ENCODE measurements around the gene ITPR1.

The ITPR1 gene

DNA sequence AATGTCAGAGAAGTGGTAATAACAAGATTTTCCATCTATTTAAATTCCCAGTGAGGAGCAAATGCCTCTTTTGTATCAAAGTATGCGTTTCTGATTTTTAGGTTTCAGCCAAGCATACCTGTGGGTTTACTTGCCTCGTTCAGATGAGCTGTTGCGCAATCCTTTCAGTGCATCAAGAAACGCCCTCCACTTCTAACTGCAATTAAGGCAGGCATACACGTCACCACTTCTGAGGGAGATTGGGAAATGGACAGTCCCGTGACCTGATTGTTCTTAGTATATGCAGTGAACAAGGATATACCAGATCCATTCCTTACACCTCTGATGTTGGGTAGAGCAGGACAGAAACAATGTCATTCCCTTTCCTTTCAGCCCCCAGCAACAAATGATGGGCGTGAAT is 219.0 kb downstream of the ITPR1 start:
- DNase-seq = no peak

- no peak for DNase-seq
Measured at GRCh38 chr3:4714045-4714444, 220.9 kb downstream of the ITPR1 start.

DNA sequence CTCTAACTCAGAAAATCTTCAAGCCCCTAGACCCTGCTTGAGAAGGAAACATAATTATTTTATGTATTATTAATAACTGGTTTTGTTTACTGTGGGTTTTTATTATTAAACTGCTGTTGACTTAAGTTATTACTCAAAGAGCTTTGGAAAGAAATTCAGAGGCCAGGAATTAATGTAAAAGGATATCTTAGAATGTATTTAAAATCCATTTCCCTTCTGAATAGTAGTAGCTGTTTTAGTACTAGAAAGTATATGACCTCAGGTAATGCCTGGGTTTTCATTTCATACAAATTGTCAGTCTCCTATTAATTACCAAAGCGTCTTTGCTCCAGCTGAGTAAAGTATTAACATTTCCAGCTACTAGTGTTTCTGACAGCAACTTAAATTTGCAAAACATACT is 223.1 kb downstream of the ITPR1 start:
- no peak for DNase-seq

GRCh38 chr3:4716706-4717362 is 223.7 kb downstream of the ITPR1 start:
- no peak for DNase-seq

- no peak for DNase-seq
Measured at GRCh38 chr3:4717363-4717740, 224.2 kb downstream of the ITPR1 start.

DNA sequence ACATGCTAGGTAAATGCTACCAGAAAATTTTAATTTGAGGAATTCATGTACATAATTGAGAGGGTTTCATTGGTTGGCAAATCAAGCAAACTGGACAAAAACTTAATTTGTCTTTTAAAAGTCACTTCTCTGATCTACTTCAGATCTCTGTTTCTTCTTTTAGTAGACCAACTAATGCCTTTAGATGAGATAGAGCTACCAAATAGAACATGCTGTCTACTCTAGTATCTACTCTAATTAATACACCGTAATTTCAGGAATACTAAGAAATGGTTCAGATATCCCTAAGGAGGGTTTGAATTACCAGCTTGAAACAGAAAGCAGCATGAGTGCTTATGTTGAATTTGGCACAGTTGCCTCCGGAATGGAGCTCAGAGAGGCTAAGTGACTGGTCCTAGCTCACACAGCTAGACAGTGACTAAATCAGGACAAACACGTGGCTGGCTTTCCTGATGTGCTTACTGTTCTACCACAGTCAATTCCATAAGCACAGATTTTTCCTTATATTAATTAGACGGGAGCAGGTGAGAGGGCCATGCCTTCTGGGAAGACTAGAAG is 225.1 kb downstream of the ITPR1 start:
- DNase-seq = no peak

DNA sequence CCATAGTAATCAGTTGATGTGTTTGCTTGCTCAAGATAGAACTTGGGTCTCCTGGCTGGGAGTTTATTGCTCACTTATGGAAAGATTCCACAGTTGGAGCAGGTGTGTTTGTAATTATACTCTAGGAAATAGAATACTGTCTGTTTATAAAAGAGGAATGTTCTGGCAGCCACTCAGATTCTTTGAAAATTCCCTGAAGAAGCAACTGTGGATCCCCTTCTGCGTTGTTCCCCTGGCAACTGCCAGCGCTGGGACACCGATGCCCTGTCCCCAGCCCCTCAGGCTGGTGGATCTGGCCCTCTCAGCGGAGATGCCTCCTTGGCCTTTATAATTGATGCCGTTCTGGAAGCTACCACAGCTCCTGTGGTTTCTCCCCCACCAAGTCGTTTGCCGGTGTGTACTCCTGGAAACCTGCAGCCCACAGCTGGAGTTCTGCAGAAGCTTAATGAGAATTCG is 225.9 kb downstream of the ITPR1 start:
- DNase-seq = no peak

GRCh38 chr3:4720316-4721075 is 227.3 kb downstream of the ITPR1 start:
- DNase-seq = peak in 32 of 56 donors; percentile 9 to 69 (median 34)

DNA sequence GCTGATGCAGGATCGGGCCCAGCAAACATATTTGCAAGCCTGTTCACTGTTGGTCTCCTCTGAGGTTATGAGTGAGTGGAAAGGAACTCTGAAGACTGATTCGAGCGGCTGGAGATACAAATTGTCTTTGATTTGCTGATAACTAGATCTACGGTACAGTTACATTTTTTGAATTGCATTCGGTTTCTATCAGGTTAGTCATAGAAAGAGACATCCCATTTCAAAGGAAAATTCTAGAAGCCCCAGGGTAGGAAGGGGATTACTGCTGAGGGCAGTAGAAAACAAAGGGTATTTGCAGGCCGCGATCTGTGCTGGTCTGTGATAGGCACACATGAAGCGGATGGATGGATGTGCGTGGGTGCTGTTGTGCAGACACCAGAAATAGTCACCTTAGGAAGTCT is 228.4 kb downstream of the ITPR1 start:
- no peak for DNase-seq

DNA sequence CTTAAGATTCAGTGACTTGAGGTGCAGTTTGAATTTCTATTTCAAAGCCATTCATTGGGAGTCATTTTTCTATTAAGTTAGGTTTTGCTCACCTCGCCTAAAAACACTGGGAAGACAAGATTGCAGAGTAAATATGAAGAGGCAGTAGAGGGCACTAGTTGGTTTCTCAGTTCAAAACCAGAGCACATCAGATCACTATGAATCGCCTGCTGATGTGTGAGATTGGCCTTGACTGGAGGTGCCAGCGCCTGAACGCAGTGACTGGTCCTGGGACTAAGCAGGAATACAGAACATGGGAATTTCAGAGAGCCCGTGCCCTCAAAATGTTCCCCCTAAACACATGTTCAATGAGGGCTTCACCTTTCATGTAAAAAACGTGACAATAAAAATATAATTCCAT is 229.0 kb downstream of the ITPR1 start:
- peak in 9 of 56 donors; percentile 8 to 31 (median 16) for DNase-seq

- no peak for DNase-seq
Measured at GRCh38 chr3:4724051-4724629, 231.0 kb downstream of the ITPR1 start.

GRCh38 chr3:4726549-4726948 is 233.4 kb downstream of the ITPR1 start:
- no peak for DNase-seq

DNA sequence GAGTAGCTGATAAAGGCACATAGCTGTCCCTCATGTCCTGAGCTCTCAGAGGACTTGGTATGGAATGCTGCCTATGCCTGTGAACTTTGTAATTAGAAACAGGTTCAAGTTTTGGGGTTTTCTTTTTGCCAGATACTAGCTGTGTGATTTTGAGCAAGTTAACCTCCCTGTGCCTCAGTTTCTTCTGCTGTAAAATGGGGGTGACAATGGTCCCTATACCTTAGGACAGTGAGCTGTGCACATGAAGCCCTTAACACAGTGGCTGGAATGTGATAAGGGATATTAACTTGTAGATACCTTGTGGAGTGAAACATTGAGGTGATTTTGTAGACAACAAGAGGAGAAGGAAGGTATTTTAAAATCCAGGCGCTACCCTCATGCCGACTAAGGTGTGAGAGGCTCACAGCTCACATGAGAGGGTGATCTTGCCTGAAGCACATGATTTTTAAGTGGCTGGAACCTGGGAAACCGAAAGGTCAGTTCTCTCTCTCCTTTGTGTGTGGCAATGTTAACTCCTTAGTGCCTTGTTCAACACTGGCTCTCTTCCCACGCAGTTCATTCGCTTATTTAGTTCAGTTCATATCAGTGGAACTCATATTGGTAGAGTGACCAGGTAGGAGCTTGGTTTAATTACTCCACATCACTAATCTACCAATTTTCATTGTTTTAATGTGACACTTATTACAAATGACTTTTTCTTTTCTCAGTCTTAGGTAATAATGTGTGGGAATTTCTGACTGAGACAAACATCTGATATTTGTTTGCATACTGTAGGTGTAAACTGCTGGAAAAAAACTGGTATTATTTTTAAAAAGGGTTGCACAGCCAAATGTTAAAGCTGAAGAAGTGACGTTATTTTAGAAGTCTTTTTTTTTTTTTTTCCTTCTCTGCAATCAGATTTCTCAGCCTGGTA is 236.2 kb downstream of the ITPR1 start:
- no peak for DNase-seq

- peak in 38 of 56 donors; percentile 9 to 85 (median 46) for DNase-seq
Measured at GRCh38 chr3:4730719-4731118, 237.6 kb downstream of the ITPR1 start.

DNA sequence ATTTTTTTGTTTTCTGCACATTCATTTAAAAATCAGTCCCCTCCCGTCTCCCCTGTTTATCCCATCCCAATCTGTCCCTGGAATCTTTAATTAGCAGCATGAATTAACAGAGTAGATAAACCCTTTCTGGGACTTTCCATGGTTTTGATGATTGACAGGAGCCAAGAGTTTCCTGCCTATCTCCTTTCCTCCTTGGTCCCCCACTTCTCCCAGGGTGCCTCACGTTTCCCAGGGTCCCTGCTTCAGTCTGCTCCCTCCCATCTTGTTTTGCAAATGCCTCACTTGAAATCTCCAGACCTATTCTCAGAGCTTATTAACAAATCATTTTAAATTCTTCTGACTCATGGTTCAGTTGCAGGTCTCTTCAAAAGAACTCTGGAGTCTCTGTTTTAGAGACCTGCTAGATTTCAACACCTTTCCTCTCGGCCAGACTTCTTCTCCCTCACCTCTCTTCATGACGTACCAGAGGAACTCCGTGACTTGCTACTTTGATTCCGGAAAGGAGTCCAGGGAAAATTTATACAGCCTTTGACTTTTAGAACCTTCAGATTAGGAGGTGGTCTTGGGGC is 238.5 kb downstream of the ITPR1 start:
- no peak for DNase-seq

DNA sequence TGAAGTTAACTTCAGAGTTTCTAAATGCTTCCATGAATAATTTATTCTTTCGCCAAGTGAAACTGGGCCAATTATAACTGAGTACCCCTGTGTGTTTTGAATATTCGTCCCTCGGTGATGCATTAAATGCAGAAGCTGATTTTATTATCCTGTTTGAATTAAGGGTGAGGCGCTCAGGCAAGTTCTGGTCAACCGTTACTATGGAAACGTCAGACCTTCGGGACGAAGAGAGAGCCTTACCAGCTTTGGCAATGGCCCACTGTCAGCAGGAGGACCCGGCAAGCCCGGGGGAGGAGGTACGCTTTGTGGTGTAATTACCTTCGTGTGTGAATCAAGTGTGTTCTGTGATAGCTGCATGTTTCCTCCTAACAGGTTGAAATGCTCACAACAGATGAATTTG is 239.8 kb downstream of the ITPR1 start:
- no peak for DNase-seq

DNA sequence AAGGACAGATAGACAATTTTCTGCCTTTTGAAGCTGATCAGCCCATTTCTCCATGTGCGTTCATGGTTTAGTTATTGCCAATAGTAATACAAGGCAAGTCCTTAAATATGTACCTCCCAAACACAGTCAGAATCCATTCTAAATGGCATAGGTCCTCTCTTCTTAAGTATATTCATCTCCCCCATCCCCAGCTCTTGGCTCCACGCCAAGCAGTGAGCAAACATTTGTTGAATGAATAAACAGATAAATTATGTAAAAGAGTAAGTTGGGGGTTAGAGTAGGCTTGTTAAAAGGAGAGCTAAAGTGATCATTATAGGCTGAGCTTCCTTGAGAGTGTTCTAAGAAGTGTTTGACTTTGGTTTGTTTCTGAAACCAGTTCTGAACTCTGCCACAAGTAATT is 241.3 kb downstream of the ITPR1 start:
- no peak for DNase-seq

GRCh38 chr3:4735243-4735642 is 242.1 kb downstream of the ITPR1 start:
- DNase-seq = no peak

DNA sequence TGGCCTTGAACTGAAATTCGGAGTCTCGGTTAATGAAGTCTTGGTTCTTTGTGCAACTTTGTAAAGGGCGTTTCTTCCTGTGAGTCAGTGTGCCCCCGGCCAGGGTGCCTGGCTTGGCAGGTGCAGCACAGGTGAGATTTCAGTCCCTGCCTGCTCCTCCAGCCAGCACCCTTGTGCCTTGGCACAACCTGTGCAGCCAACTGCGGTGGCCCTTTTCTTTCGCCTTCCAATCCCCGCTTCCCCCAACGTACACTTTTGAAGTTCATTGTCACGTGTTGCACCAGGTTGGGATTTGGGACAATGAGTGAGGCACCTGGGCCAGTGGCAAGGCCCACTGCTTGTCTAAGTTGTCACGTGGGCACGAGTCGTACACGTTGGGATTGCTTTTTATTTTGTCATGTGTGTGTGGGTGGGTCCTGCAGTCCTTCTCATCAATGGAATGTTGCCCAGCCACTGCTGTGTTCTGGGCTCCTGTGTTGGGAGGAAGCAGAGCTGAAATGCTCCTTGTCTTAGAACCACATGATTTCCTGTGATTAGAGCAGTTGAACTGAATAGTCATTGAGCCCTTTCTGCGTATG is 243.2 kb downstream of the ITPR1 start:
- DNase-seq = no peak

- DNase-seq = no peak
Measured at GRCh38 chr3:4738737-4739274, 245.7 kb downstream of the ITPR1 start.
